Neural cell (in vitro differentiated cells): ENCODE measurements around the gene BPTF.

ENCODE experiments used
- EP300 ChIP-seq: fragments of 450-650 bp; conservative IDR thresholded peaks from 2 replicates; pipeline ENCODE4 v1.6.1; 2014; ENCODE audit warnings: antibody characterized with exemption, mild to moderate bottlenecking, moderate library complexity; ENCODE audit not compliant: poor library complexity, severe bottlenecking
- EZH2 ChIP-seq: fragments of 200-600, 300-800 bp; shearing (Covaris generic), sonication (generic); IDR thresholded peaks from 2 replicates; pipeline ENCODE4 v1.6.1; 2014; ENCODE audit warnings: antibody characterized with exemption, low read length, borderline replicate concordance, mild to moderate bottlenecking; ENCODE audit not compliant: insufficient read depth, poor library complexity, severe bottlenecking
- POLR2AphosphoS5 ChIP-seq: IDR thresholded peaks from 2 replicates; pipeline ENCODE4 v1.6.1; 2012
- RAD21 ChIP-seq: fragments of 450-650 bp; conservative IDR thresholded peaks from 2 replicates; pipeline ENCODE4 v1.6.1; 2014; ENCODE audit warnings: antibody characterized with exemption, mild to moderate bottlenecking, moderate library complexity
- SMC3 ChIP-seq: fragments of 450-650 bp; conservative IDR thresholded peaks from 2 replicates; pipeline ENCODE4 v1.6.1; 2014; ENCODE audit warnings: antibody characterized with exemption, mild to moderate bottlenecking, moderate library complexity; ENCODE audit not compliant: poor library complexity
- TAF1 ChIP-seq: IDR thresholded peaks from 2 replicates; pipeline ENCODE4 v1.6.1; 2012; ENCODE audit warnings: low read depth
- TF ChIP-seq, protein P1 (sequence below): fragments of 450-650 bp; IDR thresholded peaks from 2 replicates; pipeline ENCODE4 v1.5.1; 2014; ENCODE audit warnings: antibody characterized with exemption, mild to moderate bottlenecking, moderate library complexity; ENCODE audit not compliant: poor library complexity, severe bottlenecking
- TF ChIP-seq, protein P2 (sequence below): IDR thresholded peaks from 2 replicates; pipeline ENCODE4 v1.6.1; 2012; ENCODE audit warnings: borderline replicate concordance

DNA sequence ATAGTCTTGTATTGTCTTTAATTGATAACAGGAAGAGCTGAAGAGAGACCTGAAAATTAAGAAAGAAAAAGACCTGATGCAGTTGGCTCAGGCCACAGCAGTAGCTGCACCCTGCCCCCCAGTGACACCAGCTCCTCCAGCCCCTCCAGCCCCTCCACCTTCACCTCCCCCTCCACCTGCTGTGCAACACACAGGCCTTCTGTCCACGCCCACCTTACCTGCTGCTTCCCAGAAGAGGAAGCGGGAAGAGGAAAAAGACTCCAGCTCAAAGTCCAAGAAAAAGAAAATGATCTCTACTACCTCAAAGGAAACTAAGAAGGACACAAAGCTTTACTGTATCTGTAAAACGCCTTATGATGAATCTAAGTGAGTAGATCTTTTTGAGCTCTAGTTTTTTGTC lies 134.2 kb downstream of the BPTF start:
- no peak for TF ChIP-seq EZH2
- TF ChIP-seq, protein P1, sequence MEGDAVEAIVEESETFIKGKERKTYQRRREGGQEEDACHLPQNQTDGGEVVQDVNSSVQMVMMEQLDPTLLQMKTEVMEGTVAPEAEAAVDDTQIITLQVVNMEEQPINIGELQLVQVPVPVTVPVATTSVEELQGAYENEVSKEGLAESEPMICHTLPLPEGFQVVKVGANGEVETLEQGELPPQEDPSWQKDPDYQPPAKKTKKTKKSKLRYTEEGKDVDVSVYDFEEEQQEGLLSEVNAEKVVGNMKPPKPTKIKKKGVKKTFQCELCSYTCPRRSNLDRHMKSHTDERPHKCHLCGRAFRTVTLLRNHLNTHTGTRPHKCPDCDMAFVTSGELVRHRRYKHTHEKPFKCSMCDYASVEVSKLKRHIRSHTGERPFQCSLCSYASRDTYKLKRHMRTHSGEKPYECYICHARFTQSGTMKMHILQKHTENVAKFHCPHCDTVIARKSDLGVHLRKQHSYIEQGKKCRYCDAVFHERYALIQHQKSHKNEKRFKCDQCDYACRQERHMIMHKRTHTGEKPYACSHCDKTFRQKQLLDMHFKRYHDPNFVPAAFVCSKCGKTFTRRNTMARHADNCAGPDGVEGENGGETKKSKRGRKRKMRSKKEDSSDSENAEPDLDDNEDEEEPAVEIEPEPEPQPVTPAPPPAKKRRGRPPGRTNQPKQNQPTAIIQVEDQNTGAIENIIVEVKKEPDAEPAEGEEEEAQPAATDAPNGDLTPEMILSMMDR, result no peak
- no peak for TF ChIP-seq EP300
- no peak for TF ChIP-seq POLR2AphosphoS5
- no peak for TF ChIP-seq SMC3
- no peak for TF ChIP-seq RAD21
- no peak for TF ChIP-seq TAF1
- TF ChIP-seq, protein P2, sequence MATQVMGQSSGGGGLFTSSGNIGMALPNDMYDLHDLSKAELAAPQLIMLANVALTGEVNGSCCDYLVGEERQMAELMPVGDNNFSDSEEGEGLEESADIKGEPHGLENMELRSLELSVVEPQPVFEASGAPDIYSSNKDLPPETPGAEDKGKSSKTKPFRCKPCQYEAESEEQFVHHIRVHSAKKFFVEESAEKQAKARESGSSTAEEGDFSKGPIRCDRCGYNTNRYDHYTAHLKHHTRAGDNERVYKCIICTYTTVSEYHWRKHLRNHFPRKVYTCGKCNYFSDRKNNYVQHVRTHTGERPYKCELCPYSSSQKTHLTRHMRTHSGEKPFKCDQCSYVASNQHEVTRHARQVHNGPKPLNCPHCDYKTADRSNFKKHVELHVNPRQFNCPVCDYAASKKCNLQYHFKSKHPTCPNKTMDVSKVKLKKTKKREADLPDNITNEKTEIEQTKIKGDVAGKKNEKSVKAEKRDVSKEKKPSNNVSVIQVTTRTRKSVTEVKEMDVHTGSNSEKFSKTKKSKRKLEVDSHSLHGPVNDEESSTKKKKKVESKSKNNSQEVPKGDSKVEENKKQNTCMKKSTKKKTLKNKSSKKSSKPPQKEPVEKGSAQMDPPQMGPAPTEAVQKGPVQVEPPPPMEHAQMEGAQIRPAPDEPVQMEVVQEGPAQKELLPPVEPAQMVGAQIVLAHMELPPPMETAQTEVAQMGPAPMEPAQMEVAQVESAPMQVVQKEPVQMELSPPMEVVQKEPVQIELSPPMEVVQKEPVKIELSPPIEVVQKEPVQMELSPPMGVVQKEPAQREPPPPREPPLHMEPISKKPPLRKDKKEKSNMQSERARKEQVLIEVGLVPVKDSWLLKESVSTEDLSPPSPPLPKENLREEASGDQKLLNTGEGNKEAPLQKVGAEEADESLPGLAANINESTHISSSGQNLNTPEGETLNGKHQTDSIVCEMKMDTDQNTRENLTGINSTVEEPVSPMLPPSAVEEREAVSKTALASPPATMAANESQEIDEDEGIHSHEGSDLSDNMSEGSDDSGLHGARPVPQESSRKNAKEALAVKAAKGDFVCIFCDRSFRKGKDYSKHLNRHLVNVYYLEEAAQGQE, result no peak
